ENCODE measurements around the gene MPHOSPH10. TPM values are rescaled to one million over a fixed set of nuclear protein-coding genes. Genes with fewer than 3 reads are reported as not detected.
A peak's percentile ranks its signal among the peaks of the same experiment; 100 is the strongest.
"Not testable (repeated sequence)": the region's sequence is repeated elsewhere in the genome, so short reads cannot be mapped to it uniquely, and the experiment has no call there.

Gene MPHOSPH10
- 26.0 TPM for total RNA-seq
- long read RNA-seq, transcript MPHOSPH10-201 (11 exons, 2,484 nt): major isoform, 23 of 36 reads
- long read RNA-seq, partial matches to known transcripts: 9 of 36 reads
- long read RNA-seq, other reads (novel, unspliced or antisense): 3 of 36 reads

GRCh38 chr2:71130152-71130904 is at the start of gene MPHOSPH10, which contains the start of gene MCEE:
Gene MPHOSPH10 (plus strand): TSS chr2:71130634. CDS start chr2:71130666, 32 bp downstream.
Gene MCEE (minus strand): TSS chr2:71130229. CDS start chr2:71130219, 10 bp downstream.
- peak within 1 kb of the TSS; percentile 94 for H3K27ac ChIP-seq
- intact Hi-C loops (cut with DNase I): no loop called here
- no peaks in the 10 kb centered on the region for H3K27me3 ChIP-seq (ENCODE audit: low read depth)
- H3K4me1 ChIP-seq: peaks cover 39% of the 10 kb centered on the region
- TF ChIP-seq CTCF (IDR thresholded peaks at IDR 0.05): no peak
- H3K4me3 ChIP-seq: peak within 1 kb of the TSS; percentile 91
- peaks cover 26% of the 10 kb centered on the region for H3K36me3 ChIP-seq
- DNase-seq (peak; percentile 94), ATAC-seq (peak; percentile 98 to 99)
- H3K9me3 ChIP-seq: no peaks in the 10 kb centered on the region

- H3K4me3 ChIP-seq: no peak overlapping the region
- H3K27ac ChIP-seq: no peak overlapping the region
- no peak for ATAC-seq
- intact Hi-C loops (cut with DNase I): no loop called here
- peaks cover 17% of the 10 kb centered on the region for H3K36me3 ChIP-seq
- DNase-seq: no peak
- H3K27me3 ChIP-seq (ENCODE audit: low read depth): no peaks in the 10 kb centered on the region
- peaks cover 4% of the 10 kb centered on the region for H3K4me1 ChIP-seq
- no peak for TF ChIP-seq CTCF (IDR thresholded peaks at IDR 0.05)
- no peaks in the 10 kb centered on the region for H3K9me3 ChIP-seq
These were observed 47.8 kb upstream of the MPHOSPH10 start for GRCh38 chr2:71082402-71083252.

- H3K9me3 ChIP-seq; intact Hi-C loops (cut with DNase I); H3K27me3 ChIP-seq (ENCODE audit: low read depth); H3K27ac ChIP-seq; H3K4me1 ChIP-seq; DNase-seq; H3K4me3 ChIP-seq; ATAC-seq: not testable (repeated sequence)
- peaks cover 10% of the 10 kb centered on the region for H3K36me3 ChIP-seq
These were observed 47.1 kb upstream of the MPHOSPH10 start for GRCh38 chr2:71083297-71083696.

- H3K4me1 ChIP-seq; H3K9me3 ChIP-seq; H3K36me3 ChIP-seq; H3K27me3 ChIP-seq (ENCODE audit: low read depth); intact Hi-C loops (cut with DNase I); DNase-seq; H3K27ac ChIP-seq; H3K4me3 ChIP-seq: not testable (repeated sequence)
- peak in 1 of 2 donors; percentile 49 for ATAC-seq
These were observed 46.6 kb upstream of the MPHOSPH10 start for GRCh38 chr2:71083752-71084312.

- intact Hi-C loops (cut with DNase I); H3K27me3 ChIP-seq (ENCODE audit: low read depth): not testable (repeated sequence)
These were observed 45.0 kb upstream of the MPHOSPH10 start for GRCh38 chr2:71085325-71086003.

GRCh38 chr2:71089475-71089874 is 41.0 kb upstream of the MPHOSPH10 start:
- H3K9me3 ChIP-seq; DNase-seq; H3K4me3 ChIP-seq; H3K4me1 ChIP-seq; H3K27me3 ChIP-seq (ENCODE audit: low read depth); H3K27ac ChIP-seq; ATAC-seq; H3K36me3 ChIP-seq; intact Hi-C loops (cut with DNase I): not testable (repeated sequence)

More at GRCh38 chr2:71085325-71086003, 45.0 kb upstream of the MPHOSPH10 start:
- H3K9me3 ChIP-seq, H3K4me3 ChIP-seq, DNase-seq, H3K36me3 ChIP-seq, ATAC-seq, H3K27ac ChIP-seq, H3K4me1 ChIP-seq: not testable (repeated sequence)

- DNase-seq, ATAC-seq: not testable (repeated sequence)
These were observed 38.6 kb upstream of the MPHOSPH10 start for GRCh38 chr2:71091808-71092207.

GRCh38 chr2:71092491-71093260 is 37.8 kb upstream of the MPHOSPH10 start:
- H3K4me3 ChIP-seq; H3K27me3 ChIP-seq (ENCODE audit: low read depth); H3K9me3 ChIP-seq; H3K4me1 ChIP-seq; H3K36me3 ChIP-seq; DNase-seq; H3K27ac ChIP-seq; intact Hi-C loops (cut with DNase I); ATAC-seq: not testable (repeated sequence)

More at GRCh38 chr2:71091808-71092207, 38.6 kb upstream of the MPHOSPH10 start:
- H3K4me3 ChIP-seq; H3K4me1 ChIP-seq; H3K27ac ChIP-seq; H3K9me3 ChIP-seq; intact Hi-C loops (cut with DNase I); H3K27me3 ChIP-seq (ENCODE audit: low read depth); H3K36me3 ChIP-seq: not testable (repeated sequence)

Measured in lower lobe of right lung (tissue), 2 donors.